IMR-90 (cell line): ENCODE results near the gene CHST10. TPM values are rescaled to one million over a fixed set of nuclear protein-coding genes. Genes with fewer than 3 reads are reported as not detected.

Source experiments
- ATAC-seq: fragments of 200-7000 bp; cut with Tn5 transposase; 2 replicates; pipeline ENCODE4 v1.9.1; 2020; ENCODE audit warnings: low read depth, mild to moderate bottlenecking, moderate library complexity
- BruUV-seq: library from RNA; stranded (reverse); fragments of 400-500 nt; replicated peaks from 2 replicates; lab custom pipeline; 2021; lab: Mats Ljungman, UMichigan
- CTCF ChIA-PET: fragments of 300-600 bp; formaldehyde crosslinking; extraction: SDS; loops from one replicate; lab custom pipeline; 2021; ENCODE audit warnings: antibody characterized with exemption; lab: Yijun Ruan, JAX
- POLR2A ChIA-PET: fragments of 300-600 bp; sonication (Branson Sonifier 250); formaldehyde crosslinking; loops from one replicate; lab custom pipeline; 2022; ENCODE audit warnings: antibody characterized with exemption; ENCODE audit not compliant: unreplicated experiment; lab: Charles Lee
- DNase-seq: peaks from one replicate; pipeline ENCODE4 v3.0.0; 2013
- H2AFZ ChIP-seq: replicated peaks from 2 replicates; pipeline ENCODE3; 2013; ENCODE audit warnings: low read length, mild to moderate bottlenecking; ENCODE audit not compliant: poor library complexity
- H2AK5ac ChIP-seq: 2 replicates; pipeline ENCODE4 v1.6.1; 2013; ENCODE audit warnings: low read depth, low read length, inconsistent platforms
- H2AK9ac ChIP-seq: replicated peaks from 2 replicates; pipeline ENCODE3; 2013; ENCODE audit warnings: mild to moderate bottlenecking, low read depth, low read length, moderate library complexity; ENCODE audit not compliant: poor library complexity
- H2BK120ac ChIP-seq: 2 replicates; pipeline ENCODE4 v1.6.1; 2013; ENCODE audit warnings: low read depth, low read length, inconsistent platforms
- H2BK15ac ChIP-seq: 3 replicates; pipeline ENCODE4 v1.6.1; 2013; ENCODE audit warnings: low read depth, low read length, inconsistent platforms
- H2BK20ac ChIP-seq: 2 replicates; pipeline ENCODE4 v1.6.1; 2013; ENCODE audit warnings: low read depth, mild to moderate bottlenecking, inconsistent platforms, low read length, moderate library complexity
- H2BK5ac ChIP-seq: 2 replicates; pipeline ENCODE4 v1.6.1; 2013; ENCODE audit warnings: mild to moderate bottlenecking, low read depth, low read length, inconsistent platforms; ENCODE audit not compliant: poor library complexity, severe bottlenecking
- H3K14ac ChIP-seq: replicated peaks from 2 replicates; pipeline ENCODE4 v1.6.1; 2013; ENCODE audit warnings: low read depth, low read length, inconsistent platforms
- H3K18ac ChIP-seq: 2 replicates; pipeline ENCODE4 v1.6.1; 2013; ENCODE audit warnings: low read depth, low read length, control low read depth
- H3K23ac ChIP-seq: 2 replicates; pipeline ENCODE4 v1.6.1; 2013; ENCODE audit warnings: low read depth, low read length, inconsistent platforms
- H3K27ac ChIP-seq: 2 replicates; pipeline ENCODE4 v1.5.1; 2013; ENCODE audit warnings: mild to moderate bottlenecking, control low read depth, low read length; ENCODE audit not compliant: insufficient read depth
- H3K27me3 ChIP-seq: 2 replicates; pipeline ENCODE4 v1.6.1; 2013; ENCODE audit warnings: low read length; ENCODE audit not compliant: control insufficient read depth, insufficient read depth
- H3K36me3 ChIP-seq: 2 replicates; pipeline ENCODE4 v1.6.1; 2013; ENCODE audit warnings: low read length, mixed read lengths; ENCODE audit not compliant: control insufficient read depth, insufficient read depth
- H3K4ac ChIP-seq: 2 replicates; pipeline ENCODE4 v1.6.1; 2013; ENCODE audit warnings: low read depth, low read length, inconsistent platforms
- H3K4me1 ChIP-seq: 2 replicates; pipeline ENCODE4 v1.6.1; 2013; ENCODE audit warnings: low read length, mixed read lengths; ENCODE audit not compliant: control insufficient read depth, insufficient read depth
- H3K4me2 ChIP-seq: 2 replicates; pipeline ENCODE4 v1.6.1; 2013; ENCODE audit warnings: low read depth, mild to moderate bottlenecking, control low read depth, low read length, moderate library complexity
- H3K4me3 ChIP-seq: 2 replicates; pipeline ENCODE4 v1.5.1; 2013; ENCODE audit warnings: low read depth, mild to moderate bottlenecking, control low read depth, low read length, moderate library complexity; ENCODE audit not compliant: insufficient read depth
- H3K56ac ChIP-seq: 2 replicates; pipeline ENCODE4 v1.6.1; 2013; ENCODE audit warnings: low read length, inconsistent platforms; ENCODE audit not compliant: insufficient read depth; ENCODE audit errors: extremely low read depth
- H3K79me1 ChIP-seq, 2 experiments: 2 replicates each; pipeline ENCODE4 v1.6.1; 2013; ENCODE audit warnings: low read length in 2 of 2, inconsistent platforms in 1 of 2, low read depth in 1 of 2
- H3K9ac ChIP-seq: 2 replicates; pipeline ENCODE4 v1.6.1; 2013; ENCODE audit warnings: low read depth, low read length, control low read depth
- H3K9me1 ChIP-seq: 2 replicates; pipeline ENCODE4 v1.6.1; 2013; ENCODE audit warnings: low read length, inconsistent platforms; ENCODE audit not compliant: insufficient read depth
- H3K9me3 ChIP-seq: 2 replicates; pipeline ENCODE4 v1.6.1; 2013; ENCODE audit warnings: low read length; ENCODE audit not compliant: control insufficient read depth, insufficient read depth
- H4K20me1 ChIP-seq: 2 replicates; pipeline ENCODE4 v1.6.1; 2013; ENCODE audit warnings: low read length, inconsistent platforms; ENCODE audit not compliant: insufficient read depth
- H4K5ac ChIP-seq: 2 replicates; pipeline ENCODE4 v1.6.1; 2013; ENCODE audit warnings: mild to moderate bottlenecking, low read depth, low read length, control low read depth
- H4K8ac ChIP-seq, 2 experiments: 2 replicates each; pipeline ENCODE4 v1.6.1; 2013; ENCODE audit warnings: low read depth in 2 of 2, low read length in 2 of 2, control low read depth in 1 of 2, inconsistent platforms in 1 of 2
- H4K91ac ChIP-seq: 2 replicates; pipeline ENCODE4 v1.6.1; 2013; ENCODE audit warnings: low read depth, low read length, inconsistent platforms; ENCODE audit not compliant: insufficient read depth
- BHLHE40 ChIP-seq: fragments of 150-350 bp; IDR thresholded peaks from 2 replicates; pipeline ENCODE4 v1.6.1; 2016; ENCODE audit warnings: mild to moderate bottlenecking, low read depth, low read length
- CEBPB ChIP-seq: IDR thresholded peaks from 2 replicates; pipeline ENCODE4 v1.6.1; 2012; ENCODE audit warnings: low read depth, low read length, improper control_type of control experiment
- CHD1 ChIP-seq: IDR thresholded peaks from 2 replicates; pipeline ENCODE4 v1.6.1; 2012; ENCODE audit warnings: low read depth, low read length, improper control_type of control experiment
- CTCF ChIP-seq: conservative IDR thresholded peaks from 2 replicates; pipeline ENCODE4 v1.5.1; 2012; ENCODE audit warnings: mild to moderate bottlenecking, low read depth, low read length, improper control_type of control experiment
- ELK1 ChIP-seq: fragments of 150-350 bp; IDR thresholded peaks from 2 replicates; pipeline ENCODE4 v1.6.1; 2016; ENCODE audit warnings: low read depth, mild to moderate bottlenecking, low read length, moderate library complexity, borderline replicate concordance
- FOS ChIP-seq: fragments of 150-350 bp; IDR thresholded peaks from 2 replicates; pipeline ENCODE4 v1.6.1; 2016; ENCODE audit warnings: low read depth, low read length
- MAFK ChIP-seq: IDR thresholded peaks from 2 replicates; pipeline ENCODE4 v1.6.1; 2012; ENCODE audit warnings: low read depth, low read length, improper control_type of control experiment
- MAZ ChIP-seq: IDR thresholded peaks from 2 replicates; pipeline ENCODE4 v1.6.1; 2012; ENCODE audit warnings: low read depth, mild to moderate bottlenecking, low read length, improper control_type of control experiment, moderate library complexity, borderline replicate concordance
- MXI1 ChIP-seq: IDR thresholded peaks from 2 replicates; pipeline ENCODE4 v1.6.1; 2012; ENCODE audit warnings: low read depth, mild to moderate bottlenecking, low read length, moderate library complexity, borderline replicate concordance
- NFE2L2 ChIP-seq: fragments of 150-350 bp; IDR thresholded peaks from 2 replicates; pipeline ENCODE4 v1.6.1; 2016; ENCODE audit warnings: low read depth, mild to moderate bottlenecking, low read length
- POLR2A ChIP-seq: IDR thresholded peaks from 2 replicates; pipeline ENCODE4 v1.6.1; 2012; ENCODE audit warnings: mild to moderate bottlenecking, low read depth, low read length
- RAD21 ChIP-seq: IDR thresholded peaks from 2 replicates; pipeline ENCODE4 v1.6.1; 2012; ENCODE audit warnings: low read length, improper control_type of control experiment
- RFX5 ChIP-seq: IDR thresholded peaks from 2 replicates; pipeline ENCODE4 v1.8.0; 2012; ENCODE audit warnings: low read depth, mild to moderate bottlenecking, low read length, moderate library complexity
- SMC3 ChIP-seq: fragments of 150-350 bp; IDR thresholded peaks from 2 replicates; pipeline ENCODE4 v1.6.1; 2016; ENCODE audit warnings: low read depth, mild to moderate bottlenecking, antibody characterized with exemption, low read length, moderate library complexity
- USF2 ChIP-seq: fragments of 150-350 bp; IDR thresholded peaks from 2 replicates; pipeline ENCODE4 v1.6.1; 2017; ENCODE audit warnings: mild to moderate bottlenecking, antibody characterized with exemption, low read length, low read depth
- WGBS, 2 experiments: methylation state at CpG; one replicate each; pipeline versions ENCODE4 v1.1.5 to v1.1.7; 2013; ENCODE audit warnings: missing lambda C conversion rate in 2 of 2; ENCODE audit not compliant: insufficient read length in 1 of 2; ENCODE audit errors: extremely low coverage in 2 of 2; 5-methylcytosine and 5-hydroxymethylcytosine counted together
- dilution Hi-C: fragments of 300-500 bp; cut with HindIII; formaldehyde crosslinking; loops from one replicate; pipeline ENCODE4 v1.14.3; 2018; ENCODE audit warnings: low sequenced_read_pairs; ENCODE audit not compliant: unreplicated experiment
- in situ Hi-C: fragments of 300-500 bp; cut with MboI; formaldehyde crosslinking; loops from 3 replicates; pipeline ENCODE4 v1.14.3; 2019; ENCODE audit warnings: low sequenced_read_pairs, inconsistent platforms, mixed read lengths
- intact Hi-C: fragments of 100-400 bp; cut with micrococcal nuclease; formaldehyde crosslinking; loops from 2 replicates; pipeline ENCODE4 v1.10.0; 2022
- polyA plus RNA-seq, 3 experiments: library from polyadenylated mRNA; depleted of rRNA; stranded (reverse); fragments of >200 nt; gene quantifications; 2 replicates each; pipeline ENCODE4 v1.2.3, GENCODE V29; 2012; ENCODE audit warnings: low replicate concordance in 1 of 3
- total RNA-seq: library from RNA; depleted of rRNA; stranded (reverse); fragments of >200 nt; gene quantifications from 2 replicates; pipeline ENCODE4 v1.2.3, GENCODE V29; 2012

CHST10 gene
- total and polyA plus RNA-seq, 2 of the 4 experiments (the other 2 are of a cell fraction) = 6.9 to 8.6 TPM

- H2AFZ ChIP-seq = no peak overlapping the region
- no peak overlapping the region for H2AK9ac ChIP-seq
- in situ Hi-C loops = no loop called here
- H3K4me1 ChIP-seq = no peaks in the 10 kb centered on the region
- CTCF ChIA-PET = no interaction called here
- H2BK120ac ChIP-seq = no peak overlapping the region
- H3K4me3 ChIP-seq = no peak overlapping the region
- H3K14ac ChIP-seq = no peak overlapping the region
- H2BK15ac ChIP-seq = no peak overlapping the region
- no peaks in the 10 kb centered on the region for H3K36me3 ChIP-seq
- no peak overlapping the region for H2AK5ac ChIP-seq
- no peak overlapping the region for H2BK5ac ChIP-seq
- DNase-seq = no peak
- H3K79me1 ChIP-seq = no peaks in the 10 kb centered on the region
- dilution Hi-C loops = no loop called here
- BruUV-seq = no TSS peak
- no peak overlapping the region for H4K5ac ChIP-seq
- no peak overlapping the region for H2BK20ac ChIP-seq
- no peak overlapping the region for H3K4me2 ChIP-seq
- 18% methylated on average over 1 of the region's 5 CpGs; no CpG with 5 or more reads in 1 of the 2 experiments for WGBS, 2 experiments
- no peak overlapping the region for H3K23ac ChIP-seq
- H3K27me3 ChIP-seq = peaks cover 8% of the 10 kb centered on the region
- no peak overlapping the region for H3K18ac ChIP-seq
- H3K27ac ChIP-seq = no peak overlapping the region
- TF ChIP-seq FOS = no peak
- no peak for TF ChIP-seq CTCF
- TF ChIP-seq MAFK = no peak
- no peak for TF ChIP-seq SMC3
- TF ChIP-seq NFE2L2 = no peak
- TF ChIP-seq RAD21 = no peak
- no peak for TF ChIP-seq POLR2A
- TF ChIP-seq MAZ = no peak
- no peak for TF ChIP-seq USF2
- TF ChIP-seq CHD1 = no peak
- TF ChIP-seq CEBPB = no peak
- TF ChIP-seq ELK1 = no peak
- TF ChIP-seq RFX5 = no peak
- no peak for TF ChIP-seq MXI1
- TF ChIP-seq BHLHE40 = no peak
- intact Hi-C loops = no loop called here
- no peak overlapping the region for H3K9ac ChIP-seq
- no peak overlapping the region for H3K56ac ChIP-seq
- no peak overlapping the region for H4K91ac ChIP-seq
- H3K9me1 ChIP-seq = no peaks in the 10 kb centered on the region
- no peak overlapping the region for H4K8ac ChIP-seq
- H3K9me3 ChIP-seq = no peaks in the 10 kb centered on the region
- POLR2A ChIA-PET = no interaction called here
- H4K20me1 ChIP-seq = no peaks in the 10 kb centered on the region
- no peak overlapping the region for H3K4ac ChIP-seq
- no peak for ATAC-seq
Measured at GRCh38 chr2:100451092-100451491, 33.6 kb upstream of the CHST10 start.
